ENCODE results near the gene CTSE.

Gene CTSE

DNA sequence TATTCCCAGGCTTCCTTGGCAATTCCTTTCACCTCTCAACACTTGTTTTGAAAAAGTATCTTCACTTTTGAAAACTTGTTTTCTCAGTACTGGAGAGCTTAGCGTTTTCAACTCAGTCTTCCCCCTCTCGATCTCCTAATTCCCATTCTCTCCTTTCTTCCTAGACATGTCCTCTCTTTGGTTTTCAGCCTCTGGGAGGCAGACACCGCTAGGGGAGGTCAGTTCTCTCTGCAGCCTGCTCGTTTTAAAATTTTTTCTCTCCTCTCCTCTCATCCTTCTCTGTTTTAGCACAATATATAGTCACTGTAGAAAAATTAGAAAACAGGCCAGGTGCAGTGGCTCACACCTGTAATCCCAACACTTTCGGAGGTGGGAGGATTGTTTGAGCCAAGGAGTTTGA, 16.6 kb upstream of the CTSE start:
- TF ChIP-seq, protein P1, sequence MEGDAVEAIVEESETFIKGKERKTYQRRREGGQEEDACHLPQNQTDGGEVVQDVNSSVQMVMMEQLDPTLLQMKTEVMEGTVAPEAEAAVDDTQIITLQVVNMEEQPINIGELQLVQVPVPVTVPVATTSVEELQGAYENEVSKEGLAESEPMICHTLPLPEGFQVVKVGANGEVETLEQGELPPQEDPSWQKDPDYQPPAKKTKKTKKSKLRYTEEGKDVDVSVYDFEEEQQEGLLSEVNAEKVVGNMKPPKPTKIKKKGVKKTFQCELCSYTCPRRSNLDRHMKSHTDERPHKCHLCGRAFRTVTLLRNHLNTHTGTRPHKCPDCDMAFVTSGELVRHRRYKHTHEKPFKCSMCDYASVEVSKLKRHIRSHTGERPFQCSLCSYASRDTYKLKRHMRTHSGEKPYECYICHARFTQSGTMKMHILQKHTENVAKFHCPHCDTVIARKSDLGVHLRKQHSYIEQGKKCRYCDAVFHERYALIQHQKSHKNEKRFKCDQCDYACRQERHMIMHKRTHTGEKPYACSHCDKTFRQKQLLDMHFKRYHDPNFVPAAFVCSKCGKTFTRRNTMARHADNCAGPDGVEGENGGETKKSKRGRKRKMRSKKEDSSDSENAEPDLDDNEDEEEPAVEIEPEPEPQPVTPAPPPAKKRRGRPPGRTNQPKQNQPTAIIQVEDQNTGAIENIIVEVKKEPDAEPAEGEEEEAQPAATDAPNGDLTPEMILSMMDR (IDR thresholded peaks at IDR 0.05; ENCODE audit: low read depth, low read length), result no peak
- no peak overlapping the region for H3K4me3 ChIP-seq (ENCODE audit: low read depth, low read length)
- DNase-seq (ENCODE audit: low read depth, low spot score), result no peak
- in situ Hi-C loops (cut with HindIII; ENCODE audit: low sequenced_read_pairs), result no loop called here

DNA sequence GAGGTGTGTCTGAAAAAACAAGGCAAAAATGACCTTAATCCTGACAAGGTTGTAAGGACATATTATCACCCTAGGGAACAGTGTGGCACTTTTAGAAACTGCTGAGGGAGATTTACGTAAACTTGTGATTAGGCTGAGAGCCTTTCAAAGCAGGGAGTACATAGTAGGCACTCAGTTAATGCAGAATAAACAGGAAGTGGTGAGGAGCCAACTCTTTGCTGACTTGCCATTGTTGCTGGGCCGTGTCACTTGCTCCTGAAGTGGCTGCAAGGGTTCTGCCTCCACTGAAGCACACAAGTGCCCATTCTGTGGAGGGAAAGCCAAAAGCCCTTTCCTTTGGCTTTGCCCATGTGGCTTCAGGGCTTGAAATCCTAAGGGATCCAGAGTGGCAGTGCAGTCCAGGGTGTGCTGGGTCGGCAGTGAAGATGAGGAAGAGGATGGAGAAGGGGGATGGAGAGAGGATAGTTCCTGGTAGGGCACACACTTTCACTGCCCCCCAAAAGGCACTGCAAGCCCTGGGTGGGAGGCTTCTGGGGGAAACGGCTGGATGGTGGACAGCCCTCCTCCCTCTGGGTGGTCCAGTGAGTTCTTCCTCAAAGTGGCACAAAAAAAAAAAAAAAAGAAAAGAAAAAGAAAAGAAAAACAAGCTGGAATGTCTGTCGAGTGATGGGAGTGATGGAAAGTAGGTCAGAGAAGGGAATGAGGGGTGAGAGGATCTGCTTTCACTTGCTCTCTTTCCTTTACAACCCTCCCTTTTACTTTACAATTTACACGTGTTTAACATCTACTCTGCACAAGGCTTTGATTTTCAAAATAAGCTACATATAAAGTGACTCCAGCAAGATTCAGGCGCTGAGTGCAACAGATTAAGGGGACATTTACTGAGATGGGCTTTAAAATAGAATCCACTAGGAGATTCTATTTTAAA, 15.6 kb upstream of the CTSE start:
- in situ Hi-C loops (cut with HindIII; ENCODE audit: low sequenced_read_pairs), result no loop called here

DNA sequence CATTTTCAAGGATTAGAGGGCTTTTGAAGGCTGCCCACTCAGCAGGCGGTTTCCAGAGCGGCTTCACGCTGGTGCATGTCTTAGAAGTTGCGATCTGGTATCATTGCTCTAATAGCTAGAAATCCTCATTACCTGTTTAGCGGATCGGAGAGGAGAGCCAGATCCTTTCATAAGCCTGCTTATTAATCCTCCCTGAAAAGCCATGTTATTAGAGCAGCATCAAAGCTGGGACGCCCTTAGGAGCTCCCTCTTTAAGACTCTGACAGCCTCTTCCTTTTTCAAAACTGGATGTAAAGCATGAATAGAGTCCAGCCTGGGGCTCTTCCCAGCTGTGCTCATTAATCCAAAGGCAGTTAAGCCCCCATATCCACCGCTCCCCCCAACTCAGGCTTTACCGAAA, 13.9 kb upstream of the CTSE start:
- H3K4me3 ChIP-seq (ENCODE audit: low read depth, low read length), result no peak overlapping the region
- DNase-seq (ENCODE audit: low read depth, low spot score), result no peak
- TF ChIP-seq, protein P1 (IDR thresholded peaks at IDR 0.05; ENCODE audit: low read depth, low read length), result no peak
- in situ Hi-C loops (cut with HindIII; ENCODE audit: low sequenced_read_pairs), result no loop called here

More for the DNA sequence above, 15.6 kb upstream of the CTSE start:
- no peak overlapping the region for H3K4me3 ChIP-seq (ENCODE audit: low read depth, low read length)
- TF ChIP-seq, protein P1 (IDR thresholded peaks at IDR 0.05; ENCODE audit: low read depth, low read length), result no peak
- no peak for DNase-seq (ENCODE audit: low read depth, low spot score)

DNA sequence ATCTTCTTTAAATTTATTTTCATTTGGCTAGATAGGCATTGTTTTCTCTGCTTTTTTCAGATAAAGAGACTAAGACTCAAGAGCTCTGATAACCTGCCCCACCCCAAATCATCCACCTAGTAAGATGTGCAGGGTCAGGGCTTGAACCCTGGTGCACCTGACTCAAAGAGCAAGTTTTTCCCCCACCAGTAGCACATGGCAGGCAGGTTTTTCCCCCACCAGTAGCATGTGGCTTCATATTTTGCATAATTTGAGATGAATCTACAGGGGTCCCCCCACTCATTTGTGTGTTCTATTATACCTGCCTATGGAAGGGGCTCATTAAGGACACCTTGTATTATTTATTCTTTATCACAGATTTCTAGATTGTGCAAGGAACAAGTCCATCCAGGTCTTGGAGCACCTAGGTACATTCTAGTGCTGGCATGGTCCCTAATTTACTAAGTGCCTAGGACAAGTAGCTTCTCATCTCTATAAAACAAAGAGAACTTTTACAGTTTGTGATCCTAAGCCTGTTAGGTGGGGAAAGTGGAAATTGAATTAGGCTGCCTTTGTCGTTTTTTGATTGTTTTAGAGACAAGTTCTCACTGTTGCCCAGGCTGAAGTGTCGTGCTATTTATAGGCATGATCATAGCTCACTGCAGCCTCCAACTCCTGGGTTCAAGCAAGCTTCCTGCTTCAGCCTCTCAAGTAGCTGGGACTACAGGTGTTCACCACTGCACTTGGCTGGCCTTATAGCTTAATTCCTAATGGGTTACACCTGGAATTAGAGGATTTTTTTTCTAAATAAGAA, 13.2 kb upstream of the CTSE start:
- TF ChIP-seq, protein P1 (IDR thresholded peaks at IDR 0.05; ENCODE audit: low read depth, low read length), result no peak
- no peak overlapping the region for H3K4me3 ChIP-seq (ENCODE audit: low read depth, low read length)
- in situ Hi-C loops (cut with HindIII; ENCODE audit: low sequenced_read_pairs), result no loop called here
- DNase-seq (ENCODE audit: low read depth, low spot score), result no peak

DNA sequence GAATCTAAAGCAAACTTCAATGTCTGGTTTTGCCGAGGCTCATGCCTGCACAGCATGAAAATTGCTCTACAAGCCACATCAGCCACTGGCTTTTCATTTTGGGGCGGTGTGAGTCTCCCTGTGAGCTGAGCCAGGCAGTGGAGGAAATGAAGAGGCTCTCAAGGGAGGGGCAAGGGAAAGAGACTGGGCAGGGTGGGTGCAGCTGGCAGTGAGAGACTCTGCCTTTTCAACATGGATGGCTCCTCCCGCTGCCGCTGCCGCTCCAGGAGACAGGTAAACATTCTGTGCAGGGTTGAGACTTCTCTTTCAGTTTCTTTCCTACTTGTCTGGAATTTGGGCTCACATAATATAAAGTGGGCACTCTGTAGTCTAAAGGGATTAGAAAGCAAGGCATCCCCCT, 11.3 kb upstream of the CTSE start:
- in situ Hi-C loops (cut with HindIII; ENCODE audit: low sequenced_read_pairs), result no loop called here
- TF ChIP-seq, protein P1 (IDR thresholded peaks at IDR 0.05; ENCODE audit: low read depth, low read length), result no peak
- H3K4me3 ChIP-seq (ENCODE audit: low read depth, low read length), result no peak overlapping the region
- no peak for DNase-seq (ENCODE audit: low read depth, low spot score)

DNA sequence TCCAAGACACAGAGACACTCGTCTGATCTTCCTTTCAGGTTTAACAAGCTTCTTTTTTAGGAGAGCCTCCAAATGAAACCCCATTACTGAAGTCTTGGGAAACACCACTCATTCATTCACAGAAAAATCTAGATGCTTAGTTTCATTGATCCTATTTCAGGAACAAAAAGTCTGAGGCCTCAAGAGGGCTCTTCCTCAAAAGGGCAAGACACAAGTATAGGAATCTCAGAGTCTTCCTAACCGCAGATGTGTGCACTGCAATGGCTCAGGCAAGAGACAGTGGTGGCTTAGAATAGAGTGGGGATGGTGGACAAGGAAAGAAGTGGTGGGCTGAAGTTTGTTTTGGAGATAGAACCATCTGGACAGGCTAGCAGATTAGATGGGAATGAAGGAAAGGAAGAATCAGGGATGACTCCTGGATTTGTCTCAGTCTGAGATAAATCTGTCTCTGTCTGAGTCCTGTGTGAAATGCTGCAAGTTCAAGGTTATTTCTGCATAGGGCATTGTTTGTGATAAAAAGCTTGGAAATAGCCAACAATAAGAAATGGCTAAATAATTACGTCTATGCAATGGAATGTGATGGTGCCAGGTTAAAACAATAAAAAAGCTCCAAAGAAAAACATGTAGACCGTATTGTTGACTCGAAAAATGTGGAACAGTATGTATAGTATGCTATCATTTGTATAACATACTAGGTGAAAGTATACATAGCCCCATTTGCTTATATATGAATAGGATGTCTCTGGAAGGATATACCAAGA, 8.9 kb upstream of the CTSE start:
- no peak overlapping the region for H3K4me3 ChIP-seq (ENCODE audit: low read depth, low read length)
- TF ChIP-seq, protein P1 (IDR thresholded peaks at IDR 0.05; ENCODE audit: low read depth, low read length), result no peak
- no peak for DNase-seq (ENCODE audit: low read depth, low spot score)
- in situ Hi-C loops (cut with HindIII; ENCODE audit: low sequenced_read_pairs), result no loop called here

All from astrocyte of the spinal cord (primary cell).